Measurements from ENCODE around the gene MEN1. TPM values are rescaled to one million over a fixed set of nuclear protein-coding genes. Genes with fewer than 3 reads are reported as not detected.

The MEN1 gene
- polyA plus RNA-seq, 3 donors: 44.7 to 49.1 (median 45.6) TPM

DNA sequence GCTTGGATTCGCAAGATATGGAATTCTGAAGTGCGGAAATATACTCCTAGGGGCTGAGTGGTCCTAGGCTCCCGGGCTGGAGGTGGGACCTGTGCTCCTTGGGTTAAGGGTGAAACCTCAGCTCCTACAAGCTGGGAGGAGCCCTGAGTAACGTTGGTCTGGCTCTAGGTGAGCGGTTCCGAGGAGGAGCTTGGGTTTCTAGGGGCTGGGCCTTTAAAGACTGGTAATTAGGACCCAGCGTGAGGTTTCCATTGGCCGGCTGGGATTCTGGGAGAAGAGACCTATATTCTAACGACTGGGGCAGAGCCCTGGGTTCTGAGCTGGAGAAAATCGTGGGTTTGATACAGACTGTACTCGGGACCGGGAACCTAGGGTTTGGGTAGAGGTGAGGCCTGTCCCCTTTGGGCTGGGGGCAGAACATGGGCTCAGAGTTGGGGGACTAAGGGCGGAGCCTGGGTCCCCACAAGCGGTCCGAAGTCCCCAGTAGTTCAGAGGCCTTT is 6.5 kb downstream of the MEN1 start:
- no peak for DNase-seq

DNA sequence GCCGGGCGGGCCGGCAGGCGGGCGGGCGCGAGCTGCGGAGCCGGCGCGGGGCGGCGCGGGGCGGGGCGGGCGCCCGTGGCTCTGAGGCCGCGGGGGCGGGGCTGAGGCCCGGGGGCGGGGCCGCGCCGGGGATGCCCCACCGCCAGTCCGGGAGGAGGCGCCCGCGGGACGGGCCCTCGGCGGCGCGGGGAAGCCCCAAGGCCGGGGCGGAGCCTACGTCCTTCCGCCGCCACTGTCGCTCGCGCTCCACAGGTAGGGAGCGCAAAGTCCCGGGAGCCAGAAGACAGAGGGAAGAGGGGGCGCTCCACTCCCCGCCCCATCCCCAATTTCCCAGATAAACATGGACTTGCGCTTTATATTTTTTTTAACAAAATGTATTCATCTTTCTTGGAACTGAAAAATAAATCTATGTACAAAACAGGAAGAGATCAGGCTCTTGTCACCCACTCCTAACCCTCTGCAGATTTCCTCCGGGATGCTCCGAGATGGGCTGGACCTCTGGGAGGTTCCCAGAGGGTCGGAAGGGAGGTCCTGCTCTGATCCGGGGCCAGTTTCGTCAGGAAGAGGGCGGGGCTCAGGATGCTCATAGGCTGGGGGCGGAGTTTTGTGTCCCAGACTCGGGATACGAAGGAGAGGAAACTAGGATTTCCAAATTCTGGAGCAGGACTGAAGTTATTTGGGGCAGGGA is 7.0 kb downstream of the MEN1 start, which contains the start of gene MAP4K2:
Gene MAP4K2 (minus strand): TSS at position 57 of the 688 bp plus-strand sequence. CDS start 65 bp downstream, outside the sequence.
- peak; percentile 89 for DNase-seq

DNA sequence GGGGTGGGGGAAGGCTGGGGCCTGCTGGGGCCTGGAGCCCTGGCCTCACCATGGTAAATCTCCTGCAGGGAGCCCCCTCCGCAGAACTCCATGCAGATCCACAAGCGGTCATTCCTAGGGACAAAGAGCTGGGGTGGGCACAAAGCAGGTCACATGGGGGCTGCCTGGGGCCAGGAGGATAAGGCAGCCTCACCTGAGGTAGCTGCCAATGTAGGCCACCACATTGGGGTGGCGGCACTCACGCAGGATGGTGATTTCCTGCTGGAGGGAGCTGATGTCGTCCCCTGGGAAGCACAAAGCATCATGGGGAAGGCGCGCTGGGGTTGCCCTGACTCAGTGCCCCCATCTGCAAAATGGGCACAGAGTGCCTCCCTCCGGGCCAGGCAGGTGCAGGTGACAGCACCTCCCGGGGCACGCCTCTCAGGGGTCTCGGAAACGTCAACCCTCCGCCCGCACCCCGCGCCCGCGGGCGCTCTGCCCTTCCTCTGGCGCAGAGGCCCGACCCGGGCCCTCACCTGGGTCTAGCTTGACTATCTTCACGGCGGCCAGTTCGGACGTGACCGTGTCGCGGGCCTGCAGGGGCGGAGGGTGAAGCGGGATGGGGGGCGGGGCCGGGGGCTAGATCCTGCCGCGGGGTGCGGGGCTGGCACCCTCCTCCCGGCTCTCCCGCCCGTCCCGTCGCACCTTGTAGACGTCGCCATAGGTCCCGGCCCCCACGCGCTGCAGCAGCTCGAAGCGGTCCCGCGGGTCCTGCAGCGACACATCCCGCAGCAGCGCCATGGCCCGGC is 7.8 kb downstream of the MEN1 start:
- no peak for DNase-seq

DNA sequence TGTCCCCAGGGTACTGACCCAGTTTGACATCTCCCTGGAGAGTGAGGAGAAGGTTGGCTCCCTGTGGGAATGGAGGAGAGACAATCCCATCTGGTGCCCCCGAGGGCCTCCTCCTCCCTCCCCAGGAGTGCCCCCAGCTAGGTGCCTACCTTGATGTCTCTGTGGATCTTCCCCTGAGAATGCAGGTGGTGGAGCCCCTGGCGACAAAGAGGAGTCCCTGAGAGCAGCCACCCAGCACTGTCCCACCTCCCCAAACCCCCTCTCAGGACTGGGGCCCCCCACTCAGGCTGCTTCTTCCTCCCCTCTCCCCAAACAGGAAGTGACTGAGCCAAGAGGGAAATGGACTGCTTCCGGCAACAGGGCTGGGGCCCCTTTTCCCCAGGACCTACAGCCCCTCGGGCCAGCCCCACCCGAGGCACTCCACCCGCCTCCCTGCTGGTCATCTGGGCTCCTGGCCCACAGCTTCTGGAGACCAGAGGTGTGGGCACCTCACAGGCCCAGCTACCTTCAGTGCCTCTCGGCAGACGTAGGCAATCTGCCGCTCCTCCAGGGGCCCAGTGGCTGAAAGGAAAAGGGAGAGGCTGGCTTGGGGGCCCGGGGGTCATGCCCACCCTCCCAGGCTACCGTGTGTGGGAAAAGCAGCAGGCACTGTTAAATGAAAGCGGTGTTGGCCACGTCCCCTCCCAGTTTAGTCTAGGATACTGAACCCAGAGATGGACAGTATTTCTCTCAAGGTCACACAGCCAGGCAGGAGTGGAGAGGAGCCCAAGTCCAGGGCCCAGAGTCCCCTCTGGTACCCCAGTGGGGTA is 8.6 kb downstream of the MEN1 start:
- DNase-seq: no peak

DNA sequence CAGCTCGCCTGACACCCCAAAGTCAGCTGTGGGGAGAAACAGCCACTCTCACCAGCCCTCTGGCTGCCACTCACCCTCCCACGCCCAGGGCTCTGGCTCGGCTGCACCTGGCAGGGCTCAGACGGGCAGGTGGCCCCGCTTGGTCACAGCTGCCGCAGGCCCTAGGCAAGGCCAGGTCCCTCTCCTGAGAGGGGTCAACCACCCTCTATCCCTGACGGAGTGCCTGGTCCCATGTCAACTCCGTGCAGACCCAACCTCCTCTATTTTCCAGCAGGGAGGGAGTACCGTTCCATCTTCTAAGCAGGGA is 9.2 kb downstream of the MEN1 start:
- no peak for DNase-seq

DNA sequence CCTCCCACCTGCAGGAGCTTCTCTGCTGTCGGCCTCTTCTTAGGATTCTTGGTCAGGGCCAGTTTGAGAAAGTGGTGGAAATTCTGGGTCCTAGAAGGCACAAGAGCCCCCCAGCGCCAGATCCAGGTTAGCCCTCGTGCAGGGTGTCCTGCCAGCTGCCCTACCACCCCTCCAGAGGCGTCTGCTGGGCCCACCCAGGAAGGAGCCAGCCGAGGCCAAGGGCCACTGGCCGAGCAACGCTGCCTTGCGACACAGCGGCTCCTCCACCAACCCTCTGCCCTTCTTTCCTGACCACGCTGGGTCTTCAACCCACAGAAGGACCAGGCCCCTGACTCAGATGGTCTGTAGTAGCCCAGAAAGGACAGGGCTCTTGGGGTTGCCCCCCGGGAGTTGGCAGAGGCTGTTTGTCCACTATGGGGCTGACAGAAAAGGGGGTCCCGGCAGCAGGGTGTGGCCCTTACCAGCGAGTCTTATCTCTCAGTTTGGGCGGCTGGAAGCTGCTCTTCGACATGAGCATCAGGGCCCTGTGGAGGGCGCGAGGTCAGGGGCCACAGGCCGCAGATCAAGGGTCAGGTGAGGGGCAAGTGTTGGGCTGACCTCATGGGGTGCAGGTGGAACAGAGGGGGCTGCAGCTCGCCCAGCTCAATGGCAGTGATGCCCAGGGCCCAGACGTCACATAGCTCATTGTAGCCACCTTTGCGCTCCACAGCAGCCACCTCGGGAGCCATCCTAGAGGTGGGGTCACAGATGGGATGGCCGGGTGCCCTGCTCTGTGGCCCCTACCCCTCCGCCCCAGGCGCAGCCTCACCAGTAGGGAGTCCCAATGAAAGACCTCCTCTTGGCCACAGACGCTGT is 9.8 kb downstream of the MEN1 start:
- no peak for DNase-seq

DNA sequence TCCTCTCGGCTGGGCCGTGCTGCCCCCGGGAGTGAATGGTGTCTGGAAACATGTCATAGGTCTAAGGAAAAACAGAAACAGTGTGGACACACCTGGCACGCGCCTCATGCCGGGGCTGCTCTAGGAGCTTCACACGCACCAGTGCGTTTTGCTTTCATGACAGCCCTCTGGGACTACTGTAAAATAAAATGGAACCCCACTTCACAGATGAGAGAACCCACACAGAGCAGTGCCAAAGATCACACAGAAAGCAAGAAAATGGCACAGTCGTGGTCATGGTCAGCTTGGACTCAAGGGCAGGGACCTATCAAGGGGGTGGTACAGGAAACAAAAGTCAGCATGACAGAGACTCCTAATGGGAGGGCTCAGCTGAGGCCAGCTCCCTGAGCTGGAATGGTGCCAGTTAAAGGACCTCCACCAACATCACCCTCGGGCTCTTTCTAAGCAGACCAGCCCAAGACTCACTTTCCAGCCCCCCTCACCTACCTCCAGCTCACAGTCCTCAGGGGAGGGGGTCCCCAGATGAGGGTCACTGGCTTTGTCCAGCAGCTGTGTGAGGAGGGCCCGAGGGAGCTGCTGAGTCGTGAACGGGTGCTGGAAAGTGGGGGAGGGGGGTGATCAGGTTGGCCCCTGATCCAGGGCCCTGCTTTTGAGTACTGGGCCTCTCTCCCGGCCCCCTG is 10.6 kb downstream of the MEN1 start:
- DNase-seq: peak; percentile 27

DNA sequence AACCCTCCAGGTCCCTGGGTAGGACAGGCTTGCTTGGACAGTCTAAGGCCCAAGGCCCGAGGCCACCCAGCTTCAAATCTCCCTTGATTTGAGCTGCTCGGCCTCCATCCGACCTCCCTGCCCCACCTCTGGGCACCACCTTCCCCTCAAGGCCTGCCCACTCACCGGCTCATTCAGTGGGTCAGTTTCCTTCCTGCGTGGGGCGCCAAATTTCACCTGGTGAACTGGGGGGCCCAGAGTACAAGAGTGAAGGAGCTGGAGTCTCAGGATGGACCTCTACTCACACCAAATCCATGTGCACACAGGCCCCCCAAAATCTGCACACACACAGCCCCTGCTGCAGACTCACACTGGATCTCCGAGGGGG is 11.1 kb downstream of the MEN1 start:
- DNase-seq: no peak

DNA sequence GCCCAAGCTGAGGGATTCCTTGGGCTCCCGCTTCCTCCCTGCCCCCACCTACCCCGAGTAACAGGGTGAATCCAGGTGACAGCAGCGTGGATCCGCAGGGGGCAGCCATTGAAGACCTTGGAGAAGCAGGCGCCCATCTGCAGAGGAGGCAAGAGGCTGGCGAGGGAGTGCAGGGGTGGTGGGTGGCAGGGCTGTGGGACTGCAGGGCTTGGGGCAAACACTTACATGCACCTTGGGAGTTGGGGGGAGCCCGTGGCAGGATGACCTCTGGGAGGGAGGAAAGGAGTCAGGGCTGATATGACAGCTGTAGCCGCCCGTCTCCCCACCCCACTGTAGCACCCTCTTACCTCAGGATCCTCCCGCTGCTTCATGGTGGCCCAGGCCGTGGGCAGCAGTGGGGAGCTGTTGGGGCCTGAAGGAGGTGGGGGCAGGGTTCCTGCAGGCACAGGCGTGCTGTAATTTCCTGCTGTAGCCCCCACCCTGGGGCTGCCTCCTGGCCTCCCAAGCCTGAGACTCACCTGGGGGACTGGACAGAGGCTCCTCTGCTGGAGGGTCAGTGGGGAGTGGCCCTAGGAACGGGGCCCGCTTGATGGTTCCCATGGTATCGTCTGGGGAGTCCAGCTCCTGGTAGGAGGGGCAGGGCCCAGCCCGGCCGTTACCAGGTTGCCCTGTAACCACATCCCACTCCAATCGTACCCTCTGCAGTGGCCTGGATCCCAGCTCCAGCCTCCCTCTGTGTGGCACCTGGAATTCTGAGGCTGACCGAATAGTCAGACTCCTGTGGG is 13.4 kb downstream of the MEN1 start:
- DNase-seq: no peak

DNA sequence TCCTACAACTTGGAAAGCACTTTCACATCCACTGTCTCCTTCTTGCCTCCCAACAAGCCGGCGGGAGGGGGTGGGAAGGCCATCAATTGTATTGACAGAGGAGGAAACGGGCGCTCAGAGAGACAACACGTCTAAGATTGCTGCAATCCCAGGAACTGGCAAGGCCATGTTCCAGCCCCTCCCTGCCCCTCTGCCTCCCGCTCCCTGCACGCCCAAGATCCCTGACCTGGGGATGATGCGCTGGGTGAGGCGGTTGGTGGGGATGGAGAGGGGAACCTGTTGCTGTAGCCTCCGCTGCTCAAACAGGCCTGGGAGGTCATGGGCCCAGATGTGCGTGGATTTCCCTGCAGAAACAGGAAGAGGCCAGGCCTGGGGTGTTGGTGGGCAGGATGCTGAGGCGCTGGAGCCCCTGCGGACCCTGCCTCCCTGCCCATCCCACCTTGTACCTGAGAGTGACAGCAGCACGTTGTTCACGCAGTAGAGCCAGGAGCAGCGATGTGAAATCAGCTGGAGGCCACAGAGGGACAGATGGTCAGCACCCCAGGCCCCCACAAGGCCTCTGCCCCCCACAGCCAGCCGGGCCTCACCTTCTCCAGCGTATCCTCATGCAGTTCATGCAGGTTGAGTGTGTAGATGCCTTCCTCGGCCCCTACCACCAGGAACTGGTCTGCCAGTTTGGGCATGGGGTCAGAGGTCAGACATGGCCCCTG is 14.1 kb downstream of the MEN1 start:
- DNase-seq: no peak

DNA sequence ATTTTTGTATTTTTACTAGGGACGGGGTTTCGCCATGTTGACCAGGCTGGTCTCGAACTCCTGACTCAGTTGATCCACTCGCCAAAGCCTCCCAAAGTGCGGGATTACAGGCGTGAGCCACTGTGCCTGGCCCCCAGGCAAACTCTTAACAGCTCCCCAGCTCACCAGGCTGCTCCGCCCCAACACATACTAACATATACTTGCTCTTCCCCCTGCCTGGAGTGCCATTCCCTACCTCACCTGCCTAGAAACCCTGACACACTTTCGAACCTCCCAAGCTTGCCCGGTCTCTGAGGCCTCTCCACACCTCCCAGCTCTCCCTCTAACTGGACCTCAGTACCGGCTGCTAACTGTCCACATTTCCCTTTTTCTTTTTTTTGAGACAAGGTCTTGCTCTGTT is 15.8 kb downstream of the MEN1 start:
- no peak for DNase-seq

DNA sequence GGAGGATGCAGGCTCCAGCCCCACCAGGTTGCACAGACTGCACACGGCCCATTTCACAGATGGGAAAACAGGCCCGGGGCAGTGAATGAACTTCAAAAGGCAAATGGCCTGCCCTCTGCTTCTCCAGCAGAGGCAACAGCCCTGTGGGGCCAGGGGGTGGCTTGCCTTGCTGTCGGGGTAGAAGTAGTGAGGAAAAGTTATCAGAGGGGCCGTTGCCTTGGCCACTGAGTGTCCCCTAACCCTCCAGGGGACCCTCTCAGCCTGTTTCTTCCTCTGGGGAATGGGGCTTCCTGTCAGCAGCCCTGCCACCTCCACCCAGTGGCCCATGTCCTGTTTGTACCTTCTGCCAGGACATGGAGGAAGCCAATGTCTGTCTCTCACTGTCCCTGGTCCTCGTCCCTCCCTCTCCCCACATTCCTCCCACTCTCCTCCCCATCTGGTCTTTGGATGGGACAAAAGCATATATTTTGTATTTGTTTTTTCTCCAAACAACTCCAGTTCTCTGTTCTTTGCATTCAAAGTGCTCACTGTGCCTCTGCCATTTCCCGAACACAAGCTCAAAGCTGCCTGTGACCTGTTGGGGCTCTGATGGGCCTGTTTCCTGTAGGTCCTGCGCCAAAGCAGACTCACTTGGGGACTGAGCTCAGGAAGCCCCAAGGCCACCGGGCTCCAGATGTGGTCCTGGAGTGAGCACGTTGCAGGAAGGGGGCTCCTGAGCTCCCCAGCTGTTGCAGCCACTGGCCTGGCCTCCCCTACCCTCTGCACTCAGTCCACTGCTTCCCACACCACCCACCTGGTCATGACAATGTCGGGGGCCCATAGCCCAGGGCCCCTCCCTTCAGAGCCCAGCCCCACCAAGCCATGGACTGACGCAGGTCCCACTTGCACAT is 16.8 kb downstream of the MEN1 start:
- no peak for DNase-seq

DNA sequence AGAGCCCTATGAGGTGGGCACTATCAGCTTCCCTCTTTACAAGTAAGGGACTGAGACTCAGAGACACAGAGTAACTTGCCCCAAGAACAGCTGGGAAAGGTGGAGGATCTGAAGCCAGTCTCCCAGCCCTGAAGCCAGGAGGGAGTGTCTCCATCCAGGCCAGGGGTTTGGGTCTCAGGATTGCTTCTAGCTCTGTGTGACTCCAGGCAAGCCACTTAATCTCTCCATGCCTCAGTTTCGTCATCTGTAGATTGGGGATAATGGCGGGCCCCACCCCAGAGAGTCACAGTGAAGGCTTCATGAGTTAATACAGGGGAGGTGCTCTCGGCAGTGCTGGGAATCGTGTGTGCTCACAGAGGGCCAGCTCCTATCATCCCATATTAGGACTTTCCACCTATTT is 17.9 kb downstream of the MEN1 start:
- DNase-seq: no peak

DNA sequence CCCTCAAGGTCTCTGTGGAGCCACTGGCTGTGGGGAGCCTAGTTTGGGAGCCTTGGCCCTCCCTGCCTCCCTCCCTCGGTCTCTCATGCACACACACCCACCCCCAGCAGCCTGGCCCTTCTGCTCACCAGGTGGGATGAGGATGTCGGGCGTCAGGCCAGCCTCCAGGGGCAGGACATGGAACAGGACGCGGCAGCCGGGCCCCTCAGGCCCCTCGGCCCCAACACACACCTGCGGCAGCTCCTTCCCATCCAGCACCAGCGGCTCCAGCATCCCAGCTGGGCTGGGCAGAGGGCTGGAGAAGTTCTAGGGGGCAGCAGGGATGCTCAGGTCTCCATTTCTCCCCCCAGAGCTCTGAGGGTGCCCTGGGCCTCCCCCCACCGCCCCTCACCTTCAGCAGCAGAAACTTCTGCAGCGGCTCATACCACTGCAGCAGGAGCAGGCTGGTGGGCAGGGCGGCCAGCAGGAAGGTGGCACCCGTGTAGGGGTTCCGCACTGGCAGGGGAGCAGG is 18.5 kb downstream of the MEN1 start:
- no peak for DNase-seq

DNA sequence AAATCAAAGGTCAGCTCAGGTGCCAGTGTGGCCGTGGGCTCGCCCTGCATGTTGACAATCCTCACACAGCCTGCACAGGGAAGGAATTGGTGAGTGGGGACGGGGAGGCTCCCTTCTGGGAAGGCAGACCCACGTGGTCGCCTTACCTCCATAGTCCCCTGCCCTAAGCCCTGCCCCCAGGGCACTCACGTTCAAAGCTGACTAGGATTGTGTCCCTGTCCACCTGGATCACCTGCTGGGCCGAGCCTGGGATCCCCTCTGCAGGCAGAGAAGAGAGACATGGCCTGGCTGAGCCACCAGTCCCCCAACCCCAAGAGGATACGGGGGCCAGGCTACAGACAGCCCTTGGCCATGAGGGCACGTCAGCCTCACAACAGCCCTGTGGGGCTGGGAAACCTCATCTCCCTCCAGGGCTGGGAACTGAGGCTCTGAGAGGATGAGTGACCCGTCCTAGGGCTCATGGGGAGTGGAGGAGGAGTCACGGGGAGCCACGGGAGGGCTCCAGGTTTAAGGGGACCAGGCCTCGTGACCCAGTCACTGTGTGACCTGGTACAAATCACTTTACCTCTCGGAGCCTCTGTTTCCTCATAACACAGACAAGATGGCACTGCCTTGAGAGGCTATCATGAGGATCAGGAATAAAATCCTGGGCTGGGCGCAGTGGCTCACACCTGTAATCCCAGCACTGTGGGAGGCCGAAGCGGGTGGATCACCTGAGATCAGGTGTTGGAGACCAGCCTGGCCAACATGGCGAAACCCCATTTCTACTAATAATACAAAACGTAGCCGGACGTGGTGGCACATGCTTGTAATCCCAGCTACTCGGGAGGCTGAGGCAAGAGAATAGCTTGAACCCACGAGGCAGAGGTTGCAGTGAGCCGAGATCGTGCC is 19.9 kb downstream of the MEN1 start:
- DNase-seq: no peak

DNA sequence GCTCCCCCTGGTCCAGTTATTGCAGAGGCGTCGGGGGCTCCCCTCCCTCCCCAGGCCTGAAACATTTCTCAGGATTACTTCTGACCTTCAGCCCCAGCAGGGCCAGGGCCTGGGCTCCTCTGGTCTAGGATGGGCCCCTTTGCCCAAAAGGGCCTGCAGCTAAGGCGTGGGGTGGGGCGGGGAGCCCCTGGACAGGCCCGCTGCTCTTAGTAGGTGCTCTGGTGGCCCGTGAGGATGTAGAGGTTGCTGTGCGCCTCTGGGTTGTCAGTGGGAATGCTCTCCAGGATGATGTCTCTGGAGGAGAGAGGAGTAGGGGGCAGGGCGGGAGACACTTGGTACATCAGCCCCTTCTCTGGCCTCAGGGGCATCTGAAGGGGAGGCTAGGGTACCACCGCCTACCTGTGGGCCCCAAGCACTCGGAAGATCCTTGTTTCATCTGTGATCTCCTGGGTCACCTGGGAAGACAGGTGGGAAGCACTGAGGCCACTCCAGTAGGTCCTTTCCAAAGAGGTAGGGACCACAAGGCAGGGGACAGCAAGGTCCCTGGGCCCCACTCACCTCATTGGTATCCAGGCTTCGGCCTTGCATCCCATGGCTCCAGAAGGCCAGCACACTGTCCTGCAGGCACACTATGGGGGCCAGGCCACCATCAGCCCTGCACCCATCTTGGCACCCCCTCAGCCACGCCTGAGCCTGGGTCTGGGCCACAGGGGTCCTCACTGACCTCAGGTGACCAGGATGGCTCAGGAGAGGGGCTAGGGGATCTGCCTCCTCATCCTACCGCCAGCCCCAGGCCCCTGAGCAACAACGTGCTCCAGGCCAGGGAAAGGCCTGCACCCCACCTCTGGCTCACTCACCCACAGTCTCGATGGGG is 20.8 kb downstream of the MEN1 start:
- DNase-seq: no peak

All from renal pelvis (tissue), 4 donors.